Peyer's patch (tissue), 4 donors: ENCODE measurements around the gene MAEA. TPM values are rescaled to one million over a fixed set of nuclear protein-coding genes. Genes with fewer than 3 reads are reported as not detected.

Source experiments
- DNase-seq, 3 donors: peaks; one replicate each; pipeline ENCODE4 v3.0.0-alpha.2; 2017 to 2019
- H3K27ac ChIP-seq, 4 donors: fragments of 200-600 bp; sonication (generic); one replicate each; pipeline ENCODE4 v1.5.1; 2016 to 2019
- H3K27me3 ChIP-seq, 2 donors: fragments of 200-600 bp; sonication (generic); one replicate each; pipeline ENCODE4 v1.5.1; 2019
- H3K36me3 ChIP-seq, 3 donors: fragments of 200-600 bp; sonication (generic); one replicate each; pipeline ENCODE4 v1.5.1; 2016 to 2019
- H3K4me1 ChIP-seq, 4 donors: fragments of 200-600 bp; sonication (generic); one replicate each; pipeline ENCODE4 v1.5.1; 2016 to 2019
- H3K4me3 ChIP-seq, 4 donors: fragments of 200-600 bp; sonication (generic); 1 replicate in 3 of 4; 2 replicates in 1 of 4; pipeline ENCODE4 v1.5.1; 2016 to 2019; ENCODE audit warnings: mild to moderate bottlenecking in 1 of 4
- H3K9me3 ChIP-seq, 4 donors: fragments of 200-600 bp; sonication (generic); one replicate each; pipeline ENCODE4 v1.5.1; 2016 to 2019; ENCODE audit warnings: mild to moderate bottlenecking in 1 of 4
- POLR2A ChIP-seq, 2 donors: fragments of 450-650 bp; IDR thresholded peaks; one replicate each; pipeline ENCODE4 v1.5.1; 2017; ENCODE audit warnings: antibody characterized with exemption in 2 of 2, mild to moderate bottlenecking in 2 of 2, moderate library complexity in 2 of 2
- total RNA-seq, 4 donors: library from RNA; depleted of rRNA; stranded (reverse); fragments of >200 nt; gene quantifications; one replicate each; pipeline ENCODE4 v1.1.0, GENCODE V29; 2016
- TF ChIP-seq, protein P1 (sequence below), 6 experiments: fragments of 450-650 bp in 4 of 6; fragments of 200-600 bp in 2 of 6; sonication (generic) in 1 of 6; IDR thresholded peaks; one replicate each; pipeline ENCODE4 v1.5.1; 2017 to 2019; ENCODE audit warnings: antibody characterized with exemption in 6 of 6, mild to moderate bottlenecking in 3 of 6, moderate library complexity in 1 of 6

MAEA gene
- total RNA-seq, 4 donors from 2014 or later: 112 to 200 (median 143) TPM

DNA sequence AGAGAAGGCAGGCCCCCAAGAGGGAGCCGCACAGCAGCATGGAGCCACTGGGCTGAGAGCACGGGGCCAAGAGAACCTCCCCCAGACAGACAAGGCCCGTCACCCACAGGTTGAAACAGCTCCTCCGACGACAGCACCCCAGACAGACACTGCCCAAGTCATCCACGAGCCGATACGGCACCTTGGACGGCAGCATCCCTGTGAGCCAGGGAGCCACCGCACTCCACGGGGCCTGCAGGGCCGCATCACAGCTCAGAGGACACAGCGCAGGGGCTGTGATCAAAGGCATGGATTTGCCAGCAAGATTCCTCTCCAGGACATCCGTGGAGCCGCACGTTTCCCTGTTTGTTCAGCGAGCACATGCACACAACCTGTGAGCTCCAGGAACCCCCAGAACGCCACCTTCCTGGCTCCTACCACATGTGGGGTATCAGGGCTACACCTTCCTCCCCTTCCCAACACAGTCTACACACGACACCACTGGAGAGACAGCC is 44.7 kb upstream of the MAEA start:
- Histone ChIP-seq H3K27me3 (no peaks in the 10 kb centered on the region), H3K4me1 (peaks cover 19 to 69% (median 45%) of the 10 kb centered on the region in 4 donors), H3K27ac (no peak overlapping the region), H3K4me3 (no peak overlapping the region), H3K36me3 (peaks cover 0 to 8% (median 0%) of the 10 kb centered on the region in 3 donors), H3K9me3 (no peaks in the 10 kb centered on the region)
- TF ChIP-seq, protein P1, sequence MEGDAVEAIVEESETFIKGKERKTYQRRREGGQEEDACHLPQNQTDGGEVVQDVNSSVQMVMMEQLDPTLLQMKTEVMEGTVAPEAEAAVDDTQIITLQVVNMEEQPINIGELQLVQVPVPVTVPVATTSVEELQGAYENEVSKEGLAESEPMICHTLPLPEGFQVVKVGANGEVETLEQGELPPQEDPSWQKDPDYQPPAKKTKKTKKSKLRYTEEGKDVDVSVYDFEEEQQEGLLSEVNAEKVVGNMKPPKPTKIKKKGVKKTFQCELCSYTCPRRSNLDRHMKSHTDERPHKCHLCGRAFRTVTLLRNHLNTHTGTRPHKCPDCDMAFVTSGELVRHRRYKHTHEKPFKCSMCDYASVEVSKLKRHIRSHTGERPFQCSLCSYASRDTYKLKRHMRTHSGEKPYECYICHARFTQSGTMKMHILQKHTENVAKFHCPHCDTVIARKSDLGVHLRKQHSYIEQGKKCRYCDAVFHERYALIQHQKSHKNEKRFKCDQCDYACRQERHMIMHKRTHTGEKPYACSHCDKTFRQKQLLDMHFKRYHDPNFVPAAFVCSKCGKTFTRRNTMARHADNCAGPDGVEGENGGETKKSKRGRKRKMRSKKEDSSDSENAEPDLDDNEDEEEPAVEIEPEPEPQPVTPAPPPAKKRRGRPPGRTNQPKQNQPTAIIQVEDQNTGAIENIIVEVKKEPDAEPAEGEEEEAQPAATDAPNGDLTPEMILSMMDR (IDR thresholded peaks at IDR 0.05): no peak
- TF ChIP-seq POLR2A (IDR thresholded peaks at IDR 0.05): no peak
- peak in 1 of 3 donors; percentile 43 for DNase-seq

DNA sequence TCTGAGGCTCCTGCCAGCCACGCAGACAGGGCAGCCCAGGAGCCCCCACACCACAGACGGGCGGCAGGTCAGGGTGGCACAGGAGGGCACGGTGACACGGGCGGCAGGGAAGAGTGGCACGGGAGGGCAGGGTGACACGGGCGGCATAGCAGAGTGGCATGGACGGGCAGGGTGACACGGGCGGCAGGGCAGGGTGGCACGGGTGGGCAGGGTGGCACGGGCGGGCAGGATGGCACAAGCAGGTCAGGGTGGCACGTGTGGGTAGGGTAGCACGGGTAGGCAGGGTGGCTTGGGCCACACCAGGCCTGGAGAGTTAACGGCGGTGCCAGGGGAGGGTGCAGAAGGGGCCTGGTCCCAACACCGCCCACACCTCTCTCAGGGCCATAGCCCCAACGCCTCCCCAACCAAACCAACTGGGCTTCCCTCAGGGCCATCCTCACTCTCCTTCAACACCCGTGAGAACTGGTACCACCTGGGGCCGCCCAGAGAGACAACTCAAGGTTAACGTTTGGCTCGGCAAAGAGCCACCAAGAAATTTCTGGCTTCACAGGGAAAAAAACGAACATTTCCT is 44.1 kb upstream of the MAEA start:
- H3K4me1 ChIP-seq: peaks cover 19 to 74% (median 47%) of the 10 kb centered on the region in 4 donors
- TF ChIP-seq, protein P1 (IDR thresholded peaks at IDR 0.05): no peak
- TF ChIP-seq POLR2A (IDR thresholded peaks at IDR 0.05): no peak
- H3K4me3 ChIP-seq: peak overlapping the region in 1 of 4 donors; percentile 91
- peak in 1 of 3 donors; percentile 42 for DNase-seq
- H3K27me3 ChIP-seq: no peaks in the 10 kb centered on the region
- H3K27ac ChIP-seq: peak overlapping the region in 1 of 4 donors; percentile 99
- H3K36me3 ChIP-seq: peaks cover 0 to 7% (median 0%) of the 10 kb centered on the region in 3 donors
- H3K9me3 ChIP-seq: no peaks in the 10 kb centered on the region

- Histone ChIP-seq H3K36me3 (peaks cover 0 to 2% (median 0%) of the 10 kb centered on the region in 3 donors), H3K4me1 (peaks cover 19 to 76% (median 50%) of the 10 kb centered on the region in 4 donors)
These were observed 43.4 kb upstream of the MAEA start for GRCh38 chr4:1246111-1246881.

GRCh38 chr4:1246901-1247863 is 42.5 kb upstream of the MAEA start:
- peak overlapping the region; percentile 96 to 100 (median 98) for H3K27ac ChIP-seq
- TF ChIP-seq, protein P1 (IDR thresholded peaks at IDR 0.05): no peak
- TF ChIP-seq POLR2A (IDR thresholded peaks at IDR 0.05): no peak
- H3K27me3 ChIP-seq: no peaks in the 10 kb centered on the region
- peak overlapping the region; percentile 91 to 100 (median 92) for H3K4me3 ChIP-seq
- H3K9me3 ChIP-seq: no peaks in the 10 kb centered on the region
- peaks cover 0 to 6% (median 0%) of the 10 kb centered on the region in 3 donors for H3K36me3 ChIP-seq
- H3K4me1 ChIP-seq: peaks cover 15 to 67% (median 46%) of the 10 kb centered on the region in 4 donors
- DNase-seq: peak in 2 of 3 donors; percentile 50 to 56

More at GRCh38 chr4:1246111-1246881, 43.4 kb upstream of the MAEA start:
- H3K27ac ChIP-seq: peak overlapping the region in 3 of 4 donors; percentile 96 to 100 (median 99)
- H3K9me3 ChIP-seq: no peaks in the 10 kb centered on the region
- no peak for TF ChIP-seq POLR2A (IDR thresholded peaks at IDR 0.05)
- TF ChIP-seq, protein P1 (IDR thresholded peaks at IDR 0.05): no peak
- DNase-seq: peak in 1 of 3 donors; percentile 47
- no peaks in the 10 kb centered on the region for H3K27me3 ChIP-seq
- H3K4me3 ChIP-seq: peak overlapping the region in 3 of 4 donors; percentile 91 to 100 (median 92)

GRCh38 chr4:1247864-1248244 is 41.8 kb upstream of the MAEA start:
- Histone ChIP-seq H3K9me3 (no peaks in the 10 kb centered on the region), H3K27me3 (no peaks in the 10 kb centered on the region), H3K36me3 (peaks cover 0 to 6% (median 0%) of the 10 kb centered on the region in 3 donors), H3K27ac (peak overlapping the region; percentile 96 to 100 (median 98)), H3K4me3 (peak overlapping the region; percentile 91 to 100 (median 92)), H3K4me1 (peaks cover 8 to 60% (median 45%) of the 10 kb centered on the region in 4 donors)
- no peak for DNase-seq
- TF ChIP-seq, protein P1 (IDR thresholded peaks at IDR 0.05): no peak
- no peak for TF ChIP-seq POLR2A (IDR thresholded peaks at IDR 0.05)
